ENCODE data around the gene HMGXB4. TPM values are rescaled to one million over a fixed set of nuclear protein-coding genes. Genes with fewer than 3 reads are reported as not detected.

Gene HMGXB4
- total and polyA plus RNA-seq, 2 of the 13 experiments (the other 11 are each of a cell fraction or from before 2014, with no cell fraction given), result 13.9 to 16.3 TPM

GRCh38 chr22:35264986-35265385 lies 7.7 kb downstream of the HMGXB4 start:
- WGBS (ENCODE audit: low lambda C conversion rate), result 95% methylated on average over 7 of the region's 7 CpGs
- no peak for ATAC-seq
- intact Hi-C loops (cut with micrococcal nuclease; ENCODE audit: unreplicated experiment), result no loop called here

DNA sequence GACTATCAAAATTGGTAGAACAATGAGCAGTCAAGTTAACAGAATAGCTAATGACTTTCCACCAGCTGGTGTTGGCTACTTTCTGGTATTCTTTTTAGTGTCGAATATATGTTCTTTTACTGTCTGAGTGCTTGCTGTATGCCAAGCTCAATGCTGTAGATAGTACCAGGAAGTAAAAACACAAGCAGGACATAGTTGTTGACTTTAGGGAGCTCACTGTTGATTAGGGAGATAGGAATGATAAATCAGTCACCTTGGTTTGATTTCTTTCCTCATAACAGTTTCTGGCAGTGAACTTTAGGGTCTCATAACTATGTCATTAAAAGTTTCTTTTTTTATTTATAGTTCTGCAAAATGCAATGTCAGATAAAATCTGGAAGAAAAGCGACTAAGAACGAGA lies 9.0 kb downstream of the HMGXB4 start:
- 96% methylated on average over 3 of the region's 3 CpGs for WGBS (ENCODE audit: low lambda C conversion rate)
- no peak overlapping the region for H3K4me3 ChIP-seq (replicated peaks in 1 of 3; ENCODE audit: insufficient read depth in 1 of 3, low read depth in 2 of 3, low read length in 3 of 3)
- ATAC-seq (no peak), DNase-seq (ENCODE audit: low spot score) (no peak), FAIRE-seq (no peak)
- H2AFZ ChIP-seq (ENCODE audit: low read length), result no peak overlapping the region
- in situ Hi-C loops (cut with HindIII; ENCODE audit: extremely low pct_ligation_motif_present, low pct_unique_long_range_greater_than_20kb), result no loop called here
- no peaks in the 10 kb centered on the region for H3K79me2 ChIP-seq (ENCODE audit: insufficient read depth, low read length)
- POLR2A ChIA-PET, result interaction anchor here (0.5 to 1.5 kb wide), 2 partner anchors 8 to 545 kb away, joined by 3 to 4 read pairs; partner anchors contain the start of gene HMGXB4
- peak; percentile 89 for TF ChIP-seq ELF3 (CRISPR knock-in tag; IDR thresholded peaks at IDR 0.05)
- no peak for TF ChIP-seq ZBTB2 (CRISPR knock-in tag; IDR thresholded peaks at IDR 0.05; ENCODE audit: low read depth)
- TF ChIP-seq FOXA3 (CRISPR knock-in tag; IDR thresholded peaks at IDR 0.05), result 0 out of 2 replicates have a peak, but pooled peaks have one; percentile 13
- TF ChIP-seq TIGD3 (CRISPR knock-in tag; IDR thresholded peaks at IDR 0.05; ENCODE audit: borderline replicate concordance), result no peak
- no peak for TF ChIP-seq MAZ (IDR thresholded peaks at IDR 0.05; ENCODE audit: borderline replicate concordance, low read depth, low read length)
- no peak for TF ChIP-seq MAZ (CRISPR knock-in tag; IDR thresholded peaks at IDR 0.05; ENCODE audit: low read depth)
- no peak for TF ChIP-seq SRSF9 (IDR thresholded peaks at IDR 0.05; ENCODE audit: borderline replicate concordance, insufficient read depth, low read depth, low read length, poor library complexity, severe bottlenecking)
- TF ChIP-seq FOXA1 (IDR thresholded peaks at IDR 0.05), result no peak
- peak; percentile 49; the same call in 1 of the 2 replicates for TF ChIP-seq FOXA1 (CRISPR knock-in tag; IDR thresholded peaks at IDR 0.05)
- TF ChIP-seq TP53 (CRISPR knock-in tag; conservative IDR thresholded peaks at IDR 0.05), result no peak
- no peak for TF ChIP-seq PRPF4 (IDR thresholded peaks at IDR 0.05; ENCODE audit: low read depth, low read length, poor library complexity, severe bottlenecking)
- H3K4me1 ChIP-seq (ENCODE audit: insufficient read depth, low read length), result peaks cover 15% of the 10 kb centered on the region
- no peak overlapping the region for H3K4me2 ChIP-seq (ENCODE audit: low read depth, low read length)
- intact Hi-C loops (cut with micrococcal nuclease; ENCODE audit: unreplicated experiment), result no loop called here
- no peak overlapping the region for H3K27ac ChIP-seq (ENCODE audit: extremely low read length, insufficient read depth, low read length)
- no peaks in the 10 kb centered on the region for H4K20me1 ChIP-seq (ENCODE audit: insufficient read depth, low read length)
- CTCF ChIA-PET (ENCODE audit: low intra/inter-chr PET ratio, low total read pairs), result no interaction called here
- BruUV-seq (replicated peaks), result no TSS peak
- H3K9ac ChIP-seq (ENCODE audit: insufficient read depth, low read depth, low read length), result no peak overlapping the region
- H3K36me3 ChIP-seq (replicated peaks in 1 of 2; ENCODE audit: control insufficient read depth in 1 of 2, insufficient read depth in 2 of 2, low read length in 2 of 2), result peaks cover 17 to 66% of the 10 kb centered on the region in 2 experiments
- no peaks in the 10 kb centered on the region for H3K27me3 ChIP-seq (ENCODE audit: control insufficient read depth in 1 of 2, insufficient read depth in 2 of 2, low read length in 2 of 2)
- no peaks in the 10 kb centered on the region for H3K9me3 ChIP-seq (ENCODE audit: low read length)

More at GRCh38 chr22:35264986-35265385, 7.7 kb downstream of the HMGXB4 start:
- Histone ChIP-seq H3K9me3 (ENCODE audit: low read length) (no peaks in the 10 kb centered on the region), H3K27me3 (ENCODE audit: control insufficient read depth in 1 of 2, insufficient read depth in 2 of 2, low read length in 2 of 2) (no peaks in the 10 kb centered on the region), H3K4me2 (ENCODE audit: low read depth, low read length) (no peak overlapping the region), H3K9ac (ENCODE audit: insufficient read depth, low read depth, low read length) (no peak overlapping the region), H2AFZ (ENCODE audit: low read length) (no peak overlapping the region), H3K27ac (ENCODE audit: extremely low read length, insufficient read depth, low read length) (no peak overlapping the region), H3K4me1 (ENCODE audit: insufficient read depth, low read length) (peaks cover 10% of the 10 kb centered on the region), H4K20me1 (ENCODE audit: insufficient read depth, low read length) (no peaks in the 10 kb centered on the region), H3K79me2 (ENCODE audit: insufficient read depth, low read length) (peaks cover 1% of the 10 kb centered on the region), H3K4me3 (replicated peaks in 1 of 3; ENCODE audit: insufficient read depth in 1 of 3, low read depth in 2 of 3, low read length in 3 of 3) (no peak overlapping the region), H3K36me3 (replicated peaks in 1 of 2; ENCODE audit: control insufficient read depth in 1 of 2, insufficient read depth in 2 of 2, low read length in 2 of 2) (peaks cover 16 to 64% of the 10 kb centered on the region in 2 experiments)
- in situ Hi-C loops (cut with HindIII; ENCODE audit: extremely low pct_ligation_motif_present, low pct_unique_long_range_greater_than_20kb), result no loop called here
- DNase-seq (ENCODE audit: low spot score), result no peak
- BruUV-seq (replicated peaks), result TSS peak; percentile 5
- POLR2A ChIA-PET, result interaction anchor here (1.9 kb wide), 1 partner anchor 35 kb away, joined by 4 read pairs; the partner anchor contains the start of gene TOM1
- CTCF ChIA-PET (ENCODE audit: low intra/inter-chr PET ratio, low total read pairs), result no interaction called here
- FAIRE-seq, result no peak
- TF ChIP-seq ZBTB42 (CRISPR knock-in tag; IDR thresholded peaks at IDR 0.05) (no peak), ZNF350 (CRISPR knock-in tag; IDR thresholded peaks at IDR 0.05; ENCODE audit: borderline replicate concordance, low read depth) (no peak), KDM2A (CRISPR knock-in tag; IDR thresholded peaks at IDR 0.05; ENCODE audit: borderline replicate concordance, low read depth) (no peak), ZNF501 (CRISPR knock-in tag; IDR thresholded peaks at IDR 0.05) (no peak), NR3C1 (CRISPR knock-in tag; IDR thresholded peaks at IDR 0.05) (no peak)

All from HepG2 (cell line).